Activated CD8-positive, alpha-beta memory T cell treated with anti-CD3 and anti-CD28 coated beads, Interleukin-2, amount 50 U/mL, for 24 hours (primary cell): ENCODE measurements around the gene COL4A6.

Experiments
- DNase-seq: peaks from one replicate; pipeline ENCODE4 v3.0.0-alpha.2; 2020; ENCODE audit errors: extremely low read depth

Gene COL4A6

GRCh38 chrX:108159028-108159670 lies 279.1 kb downstream of the COL4A6 start:
- no peak for DNase-seq

- DNase-seq: no peak
Observed at GRCh38 chrX:108157628-108158027, 280.6 kb downstream of the COL4A6 start.

GRCh38 chrX:108156934-108157466 lies 281.2 kb downstream of the COL4A6 start:
- DNase-seq: no peak

- no peak for DNase-seq
Observed at GRCh38 chrX:108156082-108156481, 282.1 kb downstream of the COL4A6 start.

GRCh38 chrX:108148524-108148923 lies 289.7 kb downstream of the COL4A6 start:
- no peak for DNase-seq

GRCh38 chrX:108138814-108139702 lies 299.2 kb downstream of the COL4A6 start:
- DNase-seq: no peak

- DNase-seq: no peak
Observed at GRCh38 chrX:108134724-108135123, 303.5 kb downstream of the COL4A6 start.

GRCh38 chrX:108132876-108133275 lies 305.3 kb downstream of the COL4A6 start:
- DNase-seq: no peak

- DNase-seq: no peak
Observed at GRCh38 chrX:108132034-108132433, 306.2 kb downstream of the COL4A6 start.

GRCh38 chrX:108131471-108131870 lies 306.8 kb downstream of the COL4A6 start:
- no peak for DNase-seq

GRCh38 chrX:108130889-108131288 lies 307.3 kb downstream of the COL4A6 start:
- no peak for DNase-seq

- DNase-seq: no peak
Observed at GRCh38 chrX:108127152-108127551, 311.1 kb downstream of the COL4A6 start.

- no peak for DNase-seq
Observed at GRCh38 chrX:108126661-108127060, 311.6 kb downstream of the COL4A6 start.

- no peak for DNase-seq
Observed at GRCh38 chrX:108123591-108124366, 314.4 kb downstream of the COL4A6 start.

- DNase-seq: no peak
Observed at GRCh38 chrX:108122748-108123147, 315.5 kb downstream of the COL4A6 start.

GRCh38 chrX:108121291-108121690 lies 316.9 kb downstream of the COL4A6 start:
- no peak for DNase-seq

- DNase-seq: no peak
Observed at GRCh38 chrX:108117988-108118387, 320.2 kb downstream of the COL4A6 start.

- DNase-seq: no peak
Observed at GRCh38 chrX:108114541-108114940, 323.7 kb downstream of the COL4A6 start.
